CD4-positive, alpha-beta T cell (primary cell): Measurements from ENCODE around the gene PCDH12. TPM values are rescaled to one million over a fixed set of nuclear protein-coding genes. Genes with fewer than 3 reads are reported as not detected.

Experiments
- ATAC-seq: fragments of 200-7000 bp; cut with Tn5 transposase; one replicate; pipeline ENCODE4 v1.10.0; 2022; ENCODE audit warnings: mild to moderate bottlenecking; ENCODE audit not compliant: poor library complexity
- CTCF ChIA-PET: fragments of 350-600 bp; sonication (Branson Sonifier 250); formaldehyde crosslinking; loops from one replicate; lab custom pipeline; 2021; ENCODE audit warnings: antibody characterized with exemption, inconsistent platforms; lab: Charles Lee
- POLR2A ChIA-PET: fragments of 350-600 bp; sonication (Branson Sonifier 250); formaldehyde crosslinking; loops from one replicate; lab custom pipeline; 2021; ENCODE audit warnings: antibody characterized with exemption, inconsistent platforms; lab: Charles Lee
- DNase-seq, 14 experiments: peaks; one replicate each; pipeline ENCODE4 v3.0.0-alpha.2; 2013 to 2020; ENCODE audit warnings: mixed read lengths in 2 of 14
- H3K27ac ChIP-seq, 2 donors: one replicate each; pipeline versions ENCODE4 v1.5.1 to v1.7.0; 2013; ENCODE audit warnings: low read length in 2 of 2, low read depth in 1 of 2, mild to moderate bottlenecking in 1 of 2
- H3K27me3 ChIP-seq, 2 experiments: 1 replicate in 1 of 2; 2 replicates in 1 of 2; pipeline versions ENCODE4 v1.6.1 to v1.7.0; 2013; ENCODE audit warnings: low read length in 2 of 2, control low read depth in 1 of 2, mild to moderate bottlenecking in 1 of 2, moderate library complexity in 1 of 2; ENCODE audit not compliant: insufficient read depth in 2 of 2, control insufficient read depth in 1 of 2
- H3K36me3 ChIP-seq: one replicate; pipeline ENCODE4 v1.6.1; 2013; ENCODE audit warnings: low read length, control low read depth; ENCODE audit not compliant: insufficient read depth
- H3K4me1 ChIP-seq: one replicate; pipeline ENCODE4 v1.6.1; 2013; ENCODE audit warnings: low read length, control low read depth; ENCODE audit not compliant: insufficient read depth
- H3K4me3 ChIP-seq: one replicate; pipeline ENCODE4 v1.5.1; 2013; ENCODE audit warnings: mild to moderate bottlenecking, low read length, moderate library complexity
- H3K9me3 ChIP-seq, 2 experiments: 1 replicate in 1 of 2; 2 replicates in 1 of 2; pipeline versions ENCODE4 v1.6.1 to v1.7.0; 2013; ENCODE audit warnings: low read length in 2 of 2, mild to moderate bottlenecking in 2 of 2, control low read depth in 1 of 2, moderate library complexity in 1 of 2; ENCODE audit not compliant: control insufficient read depth in 1 of 2, insufficient read depth in 1 of 2
- H3K27ac Mint-ChIP-seq: one replicate; pipeline ENCODE4 v1.8.0; 2020; ENCODE audit warnings: mixed read lengths
- H3K27me3 Mint-ChIP-seq: one replicate; pipeline ENCODE4 v1.8.0; 2021; ENCODE audit warnings: mixed read lengths
- H3K36me3 Mint-ChIP-seq: one replicate; pipeline ENCODE4 v1.8.0; 2021; ENCODE audit warnings: low read depth, mixed read lengths
- H3K4me1 Mint-ChIP-seq: one replicate; pipeline ENCODE4 v1.8.0; 2021; ENCODE audit warnings: low read depth, mixed read lengths
- H3K4me3 Mint-ChIP-seq: one replicate; pipeline ENCODE4 v1.8.0; 2020; ENCODE audit warnings: mild to moderate bottlenecking, mixed read lengths
- H3K9me3 Mint-ChIP-seq: one replicate; pipeline ENCODE4 v1.8.0; 2020; ENCODE audit warnings: mixed read lengths
- CTCF ChIP-seq: fragments of 200-600 bp; IDR thresholded peaks from one replicate; pipeline ENCODE4 v1.8.0; 2022; ENCODE audit warnings: antibody characterized with exemption, mild to moderate bottlenecking
- intact Hi-C, 2 experiments: fragments of 100-400 bp; cut with DNase I in 1 of 2; cut with micrococcal nuclease in 1 of 2; formaldehyde crosslinking; loops; one replicate each; pipeline versions ENCODE4 v1.15.1 to v1.9.0; 2023 to 2025; cut with DNase I, micrococcal nuclease
- polyA plus RNA-seq, 2 donors: library from polyadenylated mRNA; unstranded; fragments of 120-200 nt; gene quantifications; one replicate each; pipeline ENCODE4 v1.2.1, GENCODE V29; 2013
- total RNA-seq, 174 experiments: library from RNA in 2 of 174; stranded (reverse) in 2 of 174; gene quantifications; one replicate each; pipeline ENCODE4 v1.2.3 and lab custom pipeline; 2021 to 2026

The PCDH12 gene
- total RNA-seq, result not detected
- 1.0 TPM for polyA plus RNA-seq (2013, experiment 1 of 2)
- polyA plus RNA-seq (2013, experiment 2 of 2), result 2.7 TPM
- total RNA-seq (lab: John Stamatoyannopoulos, UW), result 0 to 11.4 (median 0.16) reads per million in 172 experiments

DNA sequence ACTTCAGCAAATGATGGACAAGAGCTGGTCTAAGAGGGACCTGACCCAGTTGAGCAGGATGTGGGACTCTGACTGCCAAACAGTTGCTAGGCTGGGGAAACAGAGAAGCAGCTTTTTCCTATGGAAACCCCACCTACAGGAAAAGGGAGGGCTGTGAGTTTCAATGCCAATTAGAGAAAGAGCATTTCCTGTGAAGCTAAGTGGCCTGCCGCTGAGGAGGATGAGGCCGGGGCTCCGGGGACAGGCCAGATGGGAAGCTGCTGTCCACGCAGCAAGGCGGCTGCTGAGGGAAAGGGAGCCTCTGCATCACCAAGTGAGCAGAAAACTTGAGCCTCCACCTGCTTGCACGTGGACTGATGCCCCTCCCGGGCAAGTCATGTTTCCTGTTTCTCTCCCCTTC lies at the start of gene PCDH12:
Gene PCDH12 (minus strand): TSS at position 90 of the 400 bp plus-strand sequence. CDS start 351 bp downstream, outside the sequence.
- no peak for TF ChIP-seq CTCF
- H3K36me3 Mint-ChIP-seq, result peaks cover 5% of the 10 kb centered on the region
- POLR2A ChIA-PET, result interaction anchor here (0.7 to 2.5 kb wide), 6 partner anchors 12 to 275 kb away, joined by 3 to 16 read pairs (median 8); partner anchors contain the start of genes ARAP3, DELE1, PCDH1 and RNF14
- H3K27ac ChIP-seq, result no peak within 1 kb of the TSS
- peak within 1 kb of the TSS; percentile 6 for H3K27ac Mint-ChIP-seq
- intact Hi-C loops, result loop anchor here in 1 of 2 experiments (2.0 kb wide), 1 partner anchor 293 kb away; no protein-coding TSS in a partner anchor
- no peaks in the 10 kb centered on the region for H3K9me3 ChIP-seq
- peak within 1 kb of the TSS; percentile 62 for H3K4me3 Mint-ChIP-seq
- DNase-seq (peak in 3 of 14 experiments; percentile 20 to 58 (median 31)), ATAC-seq (no peak)
- no peaks in the 10 kb centered on the region for H3K27me3 Mint-ChIP-seq
- H3K4me3 ChIP-seq, result peak within 1 kb of the TSS; percentile 4
- peaks cover 55% of the 10 kb centered on the region for H3K4me1 Mint-ChIP-seq
- H3K36me3 ChIP-seq, result no peaks in the 10 kb centered on the region
- no peaks in the 10 kb centered on the region for H3K27me3 ChIP-seq
- H3K4me1 ChIP-seq, result peaks cover 48% of the 10 kb centered on the region
- no peaks in the 10 kb centered on the region for H3K9me3 Mint-ChIP-seq
- CTCF ChIA-PET, result interaction anchor here (2.1 kb wide), 1 partner anchor 267 kb away, joined by 6 read pairs; no protein-coding TSS in a partner anchor

DNA sequence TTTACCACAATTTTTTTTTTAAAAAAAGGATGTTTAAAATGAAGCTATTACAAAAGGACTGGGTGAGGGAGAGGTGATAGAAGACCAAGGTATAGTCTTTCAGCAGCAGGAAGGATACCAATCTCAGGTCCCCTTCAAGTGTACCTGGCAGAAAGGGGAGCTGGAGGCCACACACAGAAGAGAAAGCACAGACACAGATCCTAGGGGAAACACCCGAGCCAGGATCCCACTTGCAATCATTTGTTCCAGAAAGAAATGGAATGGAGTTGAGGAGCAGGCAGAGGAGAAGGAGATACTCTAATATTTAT lies 49.2 kb upstream of the PCDH12 start:
- CTCF ChIA-PET, result interaction anchor here (1.0 to 1.1 kb wide), 2 partner anchors 9 to 136 kb away, joined by 3 read pairs; no protein-coding TSS in a partner anchor
- no peak for ATAC-seq
- Mint-ChIP-seq H3K27ac (peak overlapping the region; percentile 77), H3K27me3 (no peaks in the 10 kb centered on the region), H3K4me3 (peak overlapping the region; percentile 13), H3K9me3 (no peaks in the 10 kb centered on the region), H3K36me3 (peaks cover 46% of the 10 kb centered on the region), H3K4me1 (peaks cover 74% of the 10 kb centered on the region)
- H3K4me3 ChIP-seq, result no peak overlapping the region
- POLR2A ChIA-PET, result interaction anchor here (0.8 to 1.6 kb wide), 9 partner anchors 9 to 345 kb away, joined by 3 to 6 read pairs (median 5); partner anchors contain the start of gene RNF14
- H3K4me1 ChIP-seq, result peaks cover 43% of the 10 kb centered on the region
- no peaks in the 10 kb centered on the region for H3K9me3 ChIP-seq
- no peak for TF ChIP-seq CTCF
- H3K27me3 ChIP-seq, result no peaks in the 10 kb centered on the region
- no peak for DNase-seq
- intact Hi-C loops, result no loop called here
- H3K36me3 ChIP-seq, result peaks cover 37% of the 10 kb centered on the region
- peak overlapping the region; percentile 17 to 22 for H3K27ac ChIP-seq

DNA sequence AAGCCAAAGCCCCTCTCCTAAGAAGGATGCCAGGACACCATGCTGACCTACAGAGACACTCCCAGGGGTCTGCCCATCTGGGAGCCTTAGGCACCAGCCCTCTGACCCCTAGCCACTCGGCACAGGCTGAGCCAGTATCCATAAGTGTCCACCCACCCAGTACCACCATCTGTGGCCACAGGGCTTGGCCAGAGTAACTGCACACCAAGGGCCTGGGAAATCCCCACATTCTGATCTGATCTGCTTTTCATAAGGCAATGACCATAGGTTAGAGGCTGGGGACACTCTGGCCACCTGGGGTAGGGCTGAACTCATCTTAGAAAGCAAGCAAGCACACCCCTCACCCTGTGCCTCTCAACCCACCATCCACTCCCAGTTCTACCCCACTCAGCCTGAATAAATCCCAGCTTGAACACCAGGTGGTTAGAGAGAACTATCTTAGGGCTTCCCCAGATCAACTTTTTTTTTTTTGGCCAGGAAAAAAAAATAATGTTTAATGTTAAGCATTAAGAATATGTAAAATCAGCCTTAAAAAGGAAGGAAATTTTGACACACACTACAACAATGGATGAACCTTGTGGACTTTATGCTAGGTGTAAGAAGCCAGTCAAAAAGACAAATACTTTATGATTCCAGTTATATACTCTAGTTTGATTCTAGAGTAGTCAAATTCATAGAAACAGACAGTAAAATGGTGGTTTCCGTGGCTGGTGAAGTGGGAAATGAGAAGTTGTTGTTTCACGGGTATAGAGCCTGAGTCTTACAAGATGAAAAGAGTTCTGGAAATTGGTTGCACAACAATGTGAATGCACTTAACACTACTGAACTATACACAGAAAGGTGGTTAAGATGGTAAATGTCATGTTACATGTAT lies 48.6 kb upstream of the PCDH12 start:
- Histone ChIP-seq H3K27ac (peak overlapping the region; percentile 22 to 42), H3K4me3 (no peak overlapping the region), H3K27me3 (no peaks in the 10 kb centered on the region), H3K36me3 (peaks cover 42% of the 10 kb centered on the region), H3K4me1 (peaks cover 37% of the 10 kb centered on the region), H3K9me3 (no peaks in the 10 kb centered on the region)
- peak overlapping the region; percentile 13 for H3K4me3 Mint-ChIP-seq
- POLR2A ChIA-PET, result interaction anchor here (0.8 to 1.6 kb wide), 8 partner anchors 9 to 346 kb away, joined by 3 to 6 read pairs (median 5); partner anchors contain the start of gene RNF14
- DNase-seq, result peak in 4 of 14 experiments; percentile 37 to 59 (median 54)
- intact Hi-C loops, result no loop called here
- peaks cover 52% of the 10 kb centered on the region for H3K36me3 Mint-ChIP-seq
- H3K9me3 Mint-ChIP-seq, result no peaks in the 10 kb centered on the region
- CTCF ChIA-PET, result interaction anchor here (1.0 kb wide), 1 partner anchor 9 kb away, joined by 3 read pairs; no protein-coding TSS in a partner anchor
- peaks cover 68% of the 10 kb centered on the region for H3K4me1 Mint-ChIP-seq
- peak overlapping the region; percentile 77 for H3K27ac Mint-ChIP-seq
- H3K27me3 Mint-ChIP-seq, result no peaks in the 10 kb centered on the region
- TF ChIP-seq CTCF, result no peak
- ATAC-seq, result peak; percentile 80
